ENCODE data around the gene FH. TPM values are rescaled to one million over a fixed set of nuclear protein-coding genes. Genes with fewer than 3 reads are reported as not detected.

Gene FH
- total and polyA plus RNA-seq, 12 donors: 169 to 268 (median 253) TPM

- no peak for TF ChIP-seq CTCF (IDR thresholded peaks at IDR 0.05)
- H3K4me1 ChIP-seq: no peaks in the 10 kb centered on the region
- DNase-seq (no peak), ATAC-seq (no peak)
- H3K36me3 ChIP-seq: no peaks in the 10 kb centered on the region
- H3K27me3 ChIP-seq: peaks cover 0 to 4% (median 0%) of the 10 kb centered on the region in 7 donors
- WGBS, 2 donors: 82 to 88% methylated on average over 5 of the region's 5 CpGs
- H3K4me3 ChIP-seq: no peak overlapping the region
- intact Hi-C loops (cut with DNase I): no loop called here
- H3K9me3 ChIP-seq: no peaks in the 10 kb centered on the region
- no peak overlapping the region for H3K27ac ChIP-seq
Measured at GRCh38 chr1:241470908-241471590, 48.5 kb downstream of the FH start.

GRCh38 chr1:241470361-241470760, 49.2 kb downstream of the FH start:
- Histone ChIP-seq H3K9me3 (no peaks in the 10 kb centered on the region), H3K4me3 (no peak overlapping the region), H3K27ac (no peak overlapping the region), H3K4me1 (no peaks in the 10 kb centered on the region), H3K36me3 (no peaks in the 10 kb centered on the region), H3K27me3 (peaks cover 0 to 4% (median 0%) of the 10 kb centered on the region in 7 donors)
- ATAC-seq (no peak), DNase-seq (no peak)
- intact Hi-C loops (cut with DNase I): no loop called here
- no peak for TF ChIP-seq CTCF (IDR thresholded peaks at IDR 0.05)
- 81 to 84% methylated on average over 3 of the region's 3 CpGs for WGBS, 2 donors

GRCh38 chr1:241465673-241466072, 53.9 kb downstream of the FH start:
- no peaks in the 10 kb centered on the region for H3K9me3 ChIP-seq
- no peak overlapping the region for H3K27ac ChIP-seq
- no peak for ATAC-seq
- no peaks in the 10 kb centered on the region for H3K4me1 ChIP-seq
- no peak for DNase-seq
- no peak overlapping the region for H3K4me3 ChIP-seq
- H3K36me3 ChIP-seq: no peaks in the 10 kb centered on the region
- intact Hi-C loops (cut with DNase I): no loop called here
- no peak for TF ChIP-seq CTCF (IDR thresholded peaks at IDR 0.05)
- peaks cover 0 to 1% (median 0%) of the 10 kb centered on the region in 7 donors for H3K27me3 ChIP-seq
- 88 to 93% methylated on average over 8 of the region's 8 CpGs for WGBS, 2 donors

- Histone ChIP-seq H3K27ac (no peak overlapping the region), H3K4me3 (no peak overlapping the region), H3K27me3 (no peaks in the 10 kb centered on the region), H3K4me1 (no peaks in the 10 kb centered on the region), H3K9me3 (no peaks in the 10 kb centered on the region), H3K36me3 (no peaks in the 10 kb centered on the region)
- WGBS, 2 donors: 75% methylated on average over 4 of the region's 4 CpGs
- intact Hi-C loops (cut with DNase I): no loop called here
- TF ChIP-seq CTCF (IDR thresholded peaks at IDR 0.05): no peak
- ATAC-seq (no peak), DNase-seq (no peak)
Measured at GRCh38 chr1:241464985-241465384, 54.6 kb downstream of the FH start.

Measured in heart right ventricle (tissue), 16 donors.